H1 (cell line): Measurements from ENCODE around the gene UROD. TPM values are rescaled to one million over a fixed set of nuclear protein-coding genes. Genes with fewer than 3 reads are reported as not detected.

ENCODE experiments used
- CTCF ChIA-PET: fragments of 300-600 bp; sonication (Branson Sonifier 250); formaldehyde crosslinking; loops from one replicate; lab custom pipeline; 2021; ENCODE audit not compliant: partially characterized antibody; lab: Charles Lee
- POLR2A ChIA-PET: fragments of 300-600 bp; sonication (Branson Sonifier 250); formaldehyde crosslinking; loops from one replicate; lab custom pipeline; 2021; ENCODE audit warnings: inconsistent platforms; ENCODE audit not compliant: partially characterized antibody; lab: Charles Lee
- DNase-seq, 2 experiments: peaks; one replicate each; pipeline versions ENCODE4 v3.0.0 to v3.0.0-alpha.2; 2010 to 2022; ENCODE audit warnings: low spot score in 2 of 2, low read depth in 1 of 2, mixed read lengths in 1 of 2
- FAIRE-seq: peaks from 2 replicates; lab custom pipeline; 2011; peaks lifted over from hg19 to GRCh38; lab: Jason Lieb, UNC
- H2AFZ ChIP-seq: 2 replicates; pipeline ENCODE4 v1.8.1; 2012; ENCODE audit warnings: low read length, inconsistent platforms
- H2AK5ac ChIP-seq: 2 replicates; pipeline ENCODE4 v1.6.1; 2013; ENCODE audit warnings: low read depth, low read length
- H2BK120ac ChIP-seq: replicated peaks from 2 replicates; pipeline ENCODE3; 2013; ENCODE audit warnings: low read depth, low read length, inconsistent platforms
- H2BK12ac ChIP-seq: 2 replicates; pipeline ENCODE4 v1.6.1; 2013; ENCODE audit warnings: low read depth, low read length
- H2BK15ac ChIP-seq: 2 replicates; pipeline ENCODE4 v1.6.1; 2013; ENCODE audit warnings: low read length
- H2BK20ac ChIP-seq: 2 replicates; pipeline ENCODE4 v1.6.1; 2013; ENCODE audit warnings: low read length
- H2BK5ac ChIP-seq: 2 replicates; pipeline ENCODE4 v1.6.1; 2013; ENCODE audit warnings: low read depth, low read length
- H3K14ac ChIP-seq: 2 replicates; pipeline ENCODE4 v1.6.1; 2013; ENCODE audit warnings: inconsistent platforms; ENCODE audit not compliant: insufficient read length
- H3K18ac ChIP-seq: 2 replicates; pipeline ENCODE4 v1.6.1; 2013; ENCODE audit warnings: low read length; ENCODE audit errors: extremely low read depth
- H3K23ac ChIP-seq: 2 replicates; pipeline ENCODE4 v1.6.1; 2013; ENCODE audit warnings: inconsistent platforms; ENCODE audit not compliant: insufficient read length
- H3K23me2 ChIP-seq: 2 replicates; pipeline ENCODE4 v1.6.1; 2013; ENCODE audit warnings: low read depth, low read length
- H3K27ac ChIP-seq: 2 replicates; pipeline ENCODE4 v1.6.1; 2011; ENCODE audit warnings: low read depth, low read length, inconsistent platforms
- H3K27me3 ChIP-seq, 4 experiments: replicated peaks in 1 of 4; 1 replicate in 1 of 4; 2 replicates in 3 of 4; pipeline versions ENCODE4 v1.6.1 to v1.8.1; 2011 to 2013; ENCODE audit warnings: low read length in 3 of 4, mild to moderate bottlenecking in 3 of 4, inconsistent platforms in 2 of 4, mixed read lengths in 2 of 4, moderate library complexity in 1 of 4; ENCODE audit not compliant: control insufficient read depth in 3 of 4, insufficient read depth in 3 of 4; ENCODE audit errors: extremely low read depth in 1 of 4
- H3K36me3 ChIP-seq, 4 experiments: 2 replicates each; pipeline versions ENCODE4 v1.6.1 to v1.8.1; 2011 to 2013; ENCODE audit warnings: mild to moderate bottlenecking in 4 of 4, low read length in 3 of 4, moderate library complexity in 2 of 4, control low read depth in 1 of 4, inconsistent platforms in 1 of 4; ENCODE audit not compliant: insufficient read depth in 4 of 4, control insufficient read depth in 2 of 4
- H3K4ac ChIP-seq: replicated peaks from 2 replicates; pipeline ENCODE3; 2013; ENCODE audit warnings: low read length, low read depth, mixed read lengths, inconsistent platforms; ENCODE audit not compliant: insufficient read length
- H3K4me1 ChIP-seq, 4 experiments: replicated peaks in 1 of 4; 1 replicate in 1 of 4; 2 replicates in 3 of 4; pipeline versions ENCODE4 v1.6.1 to v1.8.1; 2011 to 2013; ENCODE audit warnings: low read length in 3 of 4, inconsistent platforms in 2 of 4, mixed read lengths in 1 of 4; ENCODE audit not compliant: insufficient read depth in 4 of 4, control insufficient read depth in 3 of 4
- H3K4me2 ChIP-seq, 2 experiments: 2 replicates each; pipeline versions ENCODE4 v1.6.1 to v1.8.1; 2011 to 2013; ENCODE audit warnings: low read depth in 2 of 2, low read length in 2 of 2, control low read depth in 1 of 2, inconsistent platforms in 1 of 2, mild to moderate bottlenecking in 1 of 2; ENCODE audit not compliant: insufficient read depth in 1 of 2
- H3K4me3 ChIP-seq, 4 experiments: fragments of 200-600, 300-600 bp in 1 of 4; sonication (generic), shearing (Covaris generic), sonication (Bioruptor Twin) in 1 of 4; 2 replicates each; pipeline versions ENCODE4 v1.5.1 to v1.8.1; 2011 to 2016; ENCODE audit warnings: low read length in 4 of 4, low read depth in 3 of 4, control low read depth in 2 of 4, inconsistent platforms in 2 of 4, mild to moderate bottlenecking in 2 of 4, mixed read lengths in 1 of 4, moderate library complexity in 1 of 4; ENCODE audit not compliant: insufficient read depth in 2 of 4; ENCODE audit errors: extremely low read depth in 1 of 4
- H3K56ac ChIP-seq: replicated peaks from 2 replicates; pipeline ENCODE3; 2013; ENCODE audit warnings: low read depth, mild to moderate bottlenecking, mixed read lengths, low read length, inconsistent platforms; ENCODE audit not compliant: insufficient read length
- H3K79me1 ChIP-seq: 2 replicates; pipeline ENCODE4 v1.6.1; 2013; ENCODE audit warnings: low read depth, low read length, control low read depth
- H3K79me2 ChIP-seq, 2 experiments: 2 replicates each; pipeline versions ENCODE4 v1.6.1 to v1.8.1; 2012 to 2013; ENCODE audit warnings: low read length in 2 of 2, mild to moderate bottlenecking in 2 of 2, inconsistent platforms in 1 of 2; ENCODE audit not compliant: insufficient read depth in 2 of 2, control insufficient read depth in 1 of 2
- H3K9ac ChIP-seq, 4 experiments: replicated peaks in 1 of 4; 1 replicate in 1 of 4; 2 replicates in 3 of 4; pipeline versions ENCODE4 v1.6.1 to v1.8.1; 2011 to 2013; ENCODE audit warnings: low read depth in 3 of 4, low read length in 3 of 4, control low read depth in 2 of 4, mild to moderate bottlenecking in 2 of 4, moderate library complexity in 2 of 4, inconsistent platforms in 1 of 4; ENCODE audit errors: extremely low read depth in 1 of 4
- H3K9me3 ChIP-seq, 2 experiments: 2 replicates each; pipeline versions ENCODE4 v1.6.1 to v1.8.1; 2012 to 2013; ENCODE audit warnings: mild to moderate bottlenecking in 2 of 2, moderate library complexity in 2 of 2, control low read depth in 1 of 2, inconsistent platforms in 1 of 2, low read depth in 1 of 2, low read length in 1 of 2, mixed read lengths in 1 of 2; ENCODE audit not compliant: insufficient read depth in 2 of 2
- H4K20me1 ChIP-seq, 2 experiments: replicated peaks in 1 of 2; 2 replicates each; pipeline versions ENCODE3 to v1.8.1; 2011 to 2013; ENCODE audit warnings: inconsistent platforms in 2 of 2, low read length in 2 of 2, mild to moderate bottlenecking in 1 of 2; ENCODE audit not compliant: insufficient read depth in 2 of 2, control insufficient read depth in 1 of 2
- H4K5ac ChIP-seq: 2 replicates; pipeline ENCODE4 v1.6.1; 2013; ENCODE audit warnings: low read length, low read depth, mixed read lengths, inconsistent platforms; ENCODE audit not compliant: insufficient read length
- H4K8ac ChIP-seq: 2 replicates; pipeline ENCODE4 v1.8.0; 2013; ENCODE audit warnings: mild to moderate bottlenecking, moderate library complexity, low read length, inconsistent platforms; ENCODE audit not compliant: insufficient read depth; ENCODE audit errors: extremely low read depth
- H4K91ac ChIP-seq: replicated peaks from 2 replicates; pipeline ENCODE3; 2013; ENCODE audit warnings: low read length, mixed read lengths, inconsistent platforms; ENCODE audit not compliant: insufficient read length
- CBX5 ChIP-seq: fragments of 300-800, 300-1000 bp; sonication (generic); IDR thresholded peaks from 2 replicates; pipeline ENCODE4 v1.7.1; 2016; ENCODE audit warnings: antibody characterized with exemption, low read length, low read depth
- CHD2 ChIP-seq: IDR thresholded peaks from 2 replicates; pipeline ENCODE4 v1.6.1; 2012; ENCODE audit warnings: low read length, improper control_type of control experiment
- CREB1 ChIP-seq: IDR thresholded peaks from 2 replicates; pipeline ENCODE4 v1.6.1; 2012; ENCODE audit warnings: inconsistent platforms
- EZH2 ChIP-seq: fragments of 200-600 bp; sonication (generic); IDR thresholded peaks from 2 replicates; pipeline ENCODE4 v1.7.1; 2012; ENCODE audit warnings: low read depth, mild to moderate bottlenecking, moderate library complexity, low read length, inconsistent platforms; ENCODE audit not compliant: severe bottlenecking
- GABPA ChIP-seq: IDR thresholded peaks from 2 replicates; pipeline ENCODE4 v1.6.1; 2011; ENCODE audit warnings: mild to moderate bottlenecking, low read length, moderate library complexity, borderline replicate concordance; ENCODE audit not compliant: insufficient read depth
- GTF2F1 ChIP-seq: IDR thresholded peaks from 2 replicates; pipeline ENCODE4 v1.6.1; 2012; ENCODE audit warnings: low read depth, low read length, improper control_type of control experiment, borderline replicate concordance
- KDM1A ChIP-seq: fragments of 200-600, 300-600 bp; sonication (generic); IDR thresholded peaks from 2 replicates; pipeline ENCODE4 v1.7.1; 2016; ENCODE audit warnings: mild to moderate bottlenecking, low read length, borderline replicate concordance
- RNF2 ChIP-seq: fragments of 200-900, 300-1000 bp; sonication (generic); IDR thresholded peaks from 2 replicates; pipeline ENCODE4 v1.7.1; 2016; ENCODE audit warnings: borderline replicate concordance, low read depth, mild to moderate bottlenecking, antibody characterized with exemption, low read length; ENCODE audit not compliant: poor library complexity, severe bottlenecking; ENCODE audit errors: missing control alignments
- SIRT6 ChIP-seq: IDR thresholded peaks from one replicate; pipeline ENCODE4 v1.7.1; 2012; ENCODE audit warnings: low read length, inconsistent platforms
- SP2 ChIP-seq: IDR thresholded peaks from 2 replicates; pipeline ENCODE4 v1.6.1; 2012; ENCODE audit warnings: mild to moderate bottlenecking, low read length, inconsistent platforms
- SRF ChIP-seq: IDR thresholded peaks from 2 replicates; pipeline ENCODE4 v1.6.1; 2011; ENCODE audit warnings: mild to moderate bottlenecking, low read depth, low read length, moderate library complexity
- TCF12 ChIP-seq: IDR thresholded peaks from 2 replicates; pipeline ENCODE4 v1.6.1; 2011; ENCODE audit warnings: low read depth, mild to moderate bottlenecking, low read length
- WGBS, 2 experiments: shearing (Covaris generic) in 1 of 2; methylation state at CpG; one replicate each; pipeline versions ENCODE4 v1.1.6 to v1.1.7; 2013 to 2015; ENCODE audit warnings: low lambda C conversion rate in 2 of 2, mixed read lengths in 2 of 2, inconsistent platforms in 1 of 2, low coverage in 1 of 2, missing lambda C conversion rate in 1 of 2; ENCODE audit not compliant: insufficient replicate concordance in 2 of 2, insufficient coverage in 1 of 2, insufficient read length in 1 of 2; ENCODE audit errors: extremely low coverage in 1 of 2, missing lambda C conversion rate in 1 of 2; 5-methylcytosine and 5-hydroxymethylcytosine counted together
- polyA plus RNA-seq, 7 experiments: library from polyadenylated mRNA; depleted of rRNA in 3 of 7; stranded (reverse) in 5 of 7; unstranded in 2 of 7; fragments of >200 nt in 5 of 7; fragments of 200-250 nt in 2 of 7; gene quantifications; 1 replicate in 5 of 7; 2 replicates in 1 of 7; 4 replicates in 1 of 7; pipeline versions ENCODE4 v1.2.1 to v1.2.3, GENCODE V29; 2011 to 2013; ENCODE audit warnings: missing spikeins in 2 of 7, mixed read lengths in 2 of 7
- total RNA-seq: library from RNA; stranded (reverse); fragmentation: NEBNext Ultra II Directional; extraction: Animal tissue kit (Norgen Biotek cat#: 25700); gene quantifications from 2 replicates; pipeline ENCODE4 v1.2.1, GENCODE V29; 2021

Gene UROD
- total and polyA plus RNA-seq, 2 of the 8 experiments (the other 6 are each of a cell fraction or from before 2014, with no cell fraction given): 86.6 to 220 TPM

DNA sequence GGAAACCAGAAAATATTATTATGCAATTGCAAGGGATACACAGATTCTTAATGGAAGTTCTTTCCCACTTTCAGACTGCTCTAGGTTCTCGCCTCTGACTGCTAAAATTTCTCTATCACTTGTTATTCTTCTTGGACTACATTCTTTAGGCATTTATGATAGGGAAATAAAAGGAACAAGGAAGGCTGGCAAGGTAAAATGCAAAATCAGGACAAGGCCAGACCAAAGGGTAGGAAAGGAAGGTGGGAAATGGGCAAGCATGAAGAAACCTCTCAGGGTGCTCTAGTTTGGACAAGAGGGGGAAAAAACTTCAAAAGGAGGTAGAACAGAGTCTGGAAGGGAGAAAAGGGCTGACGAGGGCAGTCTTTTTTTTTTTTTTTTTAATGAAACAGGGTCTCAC lies 26.2 kb downstream of the UROD start:
- Histone ChIP-seq H4K8ac (no peak overlapping the region), H3K9me3 (no peaks in the 10 kb centered on the region), H3K18ac (no peak overlapping the region), H4K5ac (no peak overlapping the region), H3K23me2 (no peaks in the 10 kb centered on the region), H2AK5ac (no peak overlapping the region), H3K27ac (no peak overlapping the region), H3K23ac (no peak overlapping the region), H4K91ac (no peak overlapping the region), H2BK20ac (no peak overlapping the region), H3K36me3 (no peaks in the 10 kb centered on the region), H2BK5ac (no peak overlapping the region), H2AFZ (no peak overlapping the region), H3K9ac (no peak overlapping the region), H3K4me3 (no peak overlapping the region), H3K4me2 (no peak overlapping the region), H3K4ac (no peak overlapping the region), H3K79me2 (no peaks in the 10 kb centered on the region), H4K20me1 (no peaks in the 10 kb centered on the region), H2BK120ac (no peak overlapping the region), H3K79me1 (no peaks in the 10 kb centered on the region), H3K4me1 (peaks cover 0 to 3% (median 0%) of the 10 kb centered on the region in 4 experiments; a peak in 1 of 7 replicates), H3K14ac (no peak overlapping the region), H3K27me3 (no peaks in the 10 kb centered on the region), H2BK12ac (no peak overlapping the region), H2BK15ac (no peak overlapping the region), H3K56ac (no peak overlapping the region)
- FAIRE-seq (no peak), DNase-seq (no peak)
- TF ChIP-seq CREB1: no peak
- no peak for TF ChIP-seq GTF2F1
- TF ChIP-seq SIRT6: no peak
- no peak for TF ChIP-seq CBX5
- no peak for TF ChIP-seq SRF
- no peak for TF ChIP-seq SP2
- TF ChIP-seq EZH2: no peak
- TF ChIP-seq RNF2: no peak
- no peak for TF ChIP-seq GABPA
- TF ChIP-seq TCF12: no peak
- TF ChIP-seq KDM1A: no peak
- TF ChIP-seq CHD2: no peak
- CTCF ChIA-PET: no interaction called here
- WGBS, 2 experiments: 75% methylated on average over 2 of the region's 2 CpGs; no CpG with 5 or more reads in 1 of the 2 experiments
- POLR2A ChIA-PET: no interaction called here
